HUES48 (cell line): Measurements from ENCODE around the gene GTF2I.
"Not testable (repeated sequence)": the region's sequence is repeated elsewhere in the genome, so short reads cannot be mapped to it uniquely, and the experiment has no call there.

Experiments used
- H3K27ac ChIP-seq: one replicate; pipeline ENCODE4 v1.7.0; 2013; ENCODE audit warnings: low read depth, low read length, inconsistent platforms
- H3K27me3 ChIP-seq: 2 replicates; pipeline ENCODE4 v1.6.1; 2013; ENCODE audit warnings: mild to moderate bottlenecking, low read length; ENCODE audit not compliant: control insufficient read depth, insufficient read depth
- H3K36me3 ChIP-seq: 2 replicates; pipeline ENCODE4 v1.6.1; 2013; ENCODE audit warnings: low read length; ENCODE audit not compliant: control insufficient read depth, insufficient read depth
- H3K4me1 ChIP-seq: 2 replicates; pipeline ENCODE4 v1.6.1; 2013; ENCODE audit warnings: mild to moderate bottlenecking, low read length; ENCODE audit not compliant: control insufficient read depth, insufficient read depth
- H3K4me3 ChIP-seq: 2 replicates; pipeline ENCODE4 v1.5.1; 2013; ENCODE audit warnings: mild to moderate bottlenecking, low read depth, low read length
- H3K9ac ChIP-seq: 2 replicates; pipeline ENCODE4 v1.6.1; 2013; ENCODE audit warnings: mild to moderate bottlenecking, low read depth, low read length, moderate library complexity
- H3K9me3 ChIP-seq: 2 replicates; pipeline ENCODE4 v1.6.1; 2013; ENCODE audit warnings: low read length; ENCODE audit not compliant: control insufficient read depth, insufficient read depth

GTF2I gene

GRCh38 chr7:74788369-74789150 is 131.0 kb downstream of the GTF2I start:
- not testable (repeated sequence) for H3K4me1 ChIP-seq

GRCh38 chr7:74789200-74789736 is 131.8 kb downstream of the GTF2I start:
- not testable (repeated sequence) for H3K9ac ChIP-seq, H3K27me3 ChIP-seq, H3K27ac ChIP-seq, H3K4me1 ChIP-seq, H3K4me3 ChIP-seq, H3K36me3 ChIP-seq, H3K9me3 ChIP-seq

More at GRCh38 chr7:74788369-74789150, 131.0 kb downstream of the GTF2I start:
- H3K27ac ChIP-seq, H3K36me3 ChIP-seq, H3K9ac ChIP-seq, H3K4me3 ChIP-seq, H3K27me3 ChIP-seq, H3K9me3 ChIP-seq: not testable (repeated sequence)

GRCh38 chr7:74797848-74798622 is 140.5 kb downstream of the GTF2I start:
- H3K27me3 ChIP-seq, H3K4me3 ChIP-seq, H3K9ac ChIP-seq, H3K36me3 ChIP-seq, H3K4me1 ChIP-seq, H3K9me3 ChIP-seq, H3K27ac ChIP-seq: not testable (repeated sequence)

DNA sequence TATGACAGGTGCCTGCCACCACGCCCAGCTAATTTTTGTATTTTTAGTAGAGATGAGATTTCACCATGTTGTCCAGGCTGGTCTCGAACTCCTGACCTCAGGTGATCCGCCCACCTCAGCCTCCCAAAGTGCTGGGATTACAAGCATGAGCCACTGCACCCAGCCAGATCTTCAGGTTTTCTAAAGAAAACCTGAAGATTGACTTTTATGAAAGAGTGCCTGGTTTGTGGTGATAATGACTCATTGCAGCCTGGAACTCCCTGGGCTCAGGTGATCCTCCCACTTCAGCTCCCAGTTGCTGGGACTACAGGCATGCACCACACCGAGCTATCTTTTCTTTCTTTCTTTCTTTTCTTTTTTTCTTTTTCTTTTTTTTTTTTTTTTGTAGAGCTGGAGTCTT is 141.1 kb downstream of the GTF2I start:
- not testable (repeated sequence) for H3K36me3 ChIP-seq, H3K27me3 ChIP-seq, H3K4me1 ChIP-seq, H3K9me3 ChIP-seq, H3K4me3 ChIP-seq, H3K27ac ChIP-seq, H3K9ac ChIP-seq
